Natural killer cell (primary cell): ENCODE measurements around the gene MEGF6. TPM values are rescaled to one million over a fixed set of nuclear protein-coding genes. Genes with fewer than 3 reads are reported as not detected.

ENCODE experiments used
- ATAC-seq, 3 donors: fragments of 150-1000 bp in 2 of 3; fragments of 200-7000 bp in 1 of 3; cut with Tn5 transposase; 1 replicate in 1 of 3; 2 replicates in 2 of 3; pipeline ENCODE4 v1.10.0; 2021; ENCODE audit warnings: mild to moderate bottlenecking in 2 of 3, moderate library complexity in 2 of 3
- DNase-seq, 2 donors: peaks; one replicate each; pipeline versions ENCODE4 v3.0.0 to v3.0.0-alpha.2; 2013 to 2021; ENCODE audit warnings: mixed read lengths in 1 of 2
- H3K27ac ChIP-seq: one replicate; pipeline ENCODE4 v1.5.1; 2013; ENCODE audit warnings: mild to moderate bottlenecking, low read length
- H3K27me3 ChIP-seq: one replicate; pipeline ENCODE4 v1.6.1; 2013; ENCODE audit warnings: low read length; ENCODE audit not compliant: control insufficient read depth, insufficient read depth
- H3K36me3 ChIP-seq: one replicate; pipeline ENCODE4 v1.6.1; 2013; ENCODE audit warnings: low read length; ENCODE audit not compliant: control insufficient read depth, insufficient read depth
- H3K4me1 ChIP-seq: one replicate; pipeline ENCODE4 v1.6.1; 2013; ENCODE audit warnings: low read length; ENCODE audit not compliant: control insufficient read depth, insufficient read depth
- H3K4me3 ChIP-seq: one replicate; pipeline ENCODE4 v1.5.1; 2013; ENCODE audit warnings: low read length
- H3K9me3 ChIP-seq: one replicate; pipeline ENCODE4 v1.6.1; 2013; ENCODE audit warnings: low read length; ENCODE audit not compliant: control insufficient read depth, insufficient read depth
- H3K27ac Mint-ChIP-seq, 2 donors: one replicate each; pipeline ENCODE4 v1.8.0; 2022; ENCODE audit warnings: mild to moderate bottlenecking in 2 of 2, mixed read lengths in 2 of 2, moderate library complexity in 1 of 2
- H3K27me3 Mint-ChIP-seq, 2 donors: one replicate each; pipeline ENCODE4 v1.8.0; 2022; ENCODE audit warnings: low read depth in 2 of 2, mixed read lengths in 2 of 2
- H3K36me3 Mint-ChIP-seq: one replicate; pipeline ENCODE4 v1.8.0; 2022; ENCODE audit warnings: mixed read lengths
- H3K4me1 Mint-ChIP-seq, 2 donors: one replicate each; pipeline ENCODE4 v1.8.0; 2022; ENCODE audit warnings: mixed read lengths in 2 of 2
- H3K4me3 Mint-ChIP-seq: one replicate; pipeline ENCODE4 v1.8.0; 2022; ENCODE audit warnings: mild to moderate bottlenecking, moderate library complexity, mixed read lengths
- H3K9me3 Mint-ChIP-seq, 2 donors: one replicate each; pipeline ENCODE4 v1.8.0; 2022; ENCODE audit warnings: mixed read lengths in 2 of 2
- WGBS: methylation state at CpG from one replicate; pipeline ENCODE4 v1.1.7; 2013; ENCODE audit warnings: missing lambda C conversion rate; ENCODE audit not compliant: insufficient coverage; 5-methylcytosine and 5-hydroxymethylcytosine counted together
- intact Hi-C: fragments of 100-400 bp; cut with micrococcal nuclease; formaldehyde crosslinking; loops from one replicate; pipeline ENCODE4 v1.14.2; 2022
- total RNA-seq, 4 donors: library from RNA; stranded (reverse); fragments of 120-200 nt in 1 of 4; gene quantifications; one replicate each; pipeline versions ENCODE4 v1.2.3 to v1.2.4, GENCODE V29; 2013 to 2022
- TF ChIP-seq, protein P1 (sequence below): fragments of 200-600 bp; IDR thresholded peaks from one replicate; pipeline ENCODE4 v1.8.0; 2022; ENCODE audit warnings: antibody characterized with exemption

MEGF6 gene
- total RNA-seq, 3 donors from 2014 or later (not counting 1 experiment from before 2014, with no cell fraction given), result 3.1 to 15.6 (median 5.1) TPM

GRCh38 chr1:3503525-3503886 is 107.8 kb downstream of the MEGF6 start:
- Histone ChIP-seq H3K27me3 (no peaks in the 10 kb centered on the region), H3K9me3 (no peaks in the 10 kb centered on the region), H3K27ac (no peak overlapping the region), H3K36me3 (no peaks in the 10 kb centered on the region), H3K4me1 (no peaks in the 10 kb centered on the region), H3K4me3 (no peak overlapping the region)
- H3K36me3 Mint-ChIP-seq, result no peaks in the 10 kb centered on the region
- TF ChIP-seq, protein P1, sequence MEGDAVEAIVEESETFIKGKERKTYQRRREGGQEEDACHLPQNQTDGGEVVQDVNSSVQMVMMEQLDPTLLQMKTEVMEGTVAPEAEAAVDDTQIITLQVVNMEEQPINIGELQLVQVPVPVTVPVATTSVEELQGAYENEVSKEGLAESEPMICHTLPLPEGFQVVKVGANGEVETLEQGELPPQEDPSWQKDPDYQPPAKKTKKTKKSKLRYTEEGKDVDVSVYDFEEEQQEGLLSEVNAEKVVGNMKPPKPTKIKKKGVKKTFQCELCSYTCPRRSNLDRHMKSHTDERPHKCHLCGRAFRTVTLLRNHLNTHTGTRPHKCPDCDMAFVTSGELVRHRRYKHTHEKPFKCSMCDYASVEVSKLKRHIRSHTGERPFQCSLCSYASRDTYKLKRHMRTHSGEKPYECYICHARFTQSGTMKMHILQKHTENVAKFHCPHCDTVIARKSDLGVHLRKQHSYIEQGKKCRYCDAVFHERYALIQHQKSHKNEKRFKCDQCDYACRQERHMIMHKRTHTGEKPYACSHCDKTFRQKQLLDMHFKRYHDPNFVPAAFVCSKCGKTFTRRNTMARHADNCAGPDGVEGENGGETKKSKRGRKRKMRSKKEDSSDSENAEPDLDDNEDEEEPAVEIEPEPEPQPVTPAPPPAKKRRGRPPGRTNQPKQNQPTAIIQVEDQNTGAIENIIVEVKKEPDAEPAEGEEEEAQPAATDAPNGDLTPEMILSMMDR, result no peak
- no peak overlapping the region for H3K27ac Mint-ChIP-seq
- intact Hi-C loops, result no loop called here
- no peaks in the 10 kb centered on the region for H3K27me3 Mint-ChIP-seq
- no peak for ATAC-seq
- DNase-seq, result no peak
- H3K4me3 Mint-ChIP-seq, result no peak overlapping the region
- H3K4me1 Mint-ChIP-seq, result no peaks in the 10 kb centered on the region
- 91% methylated on average over 8 of the region's 8 CpGs for WGBS
- H3K9me3 Mint-ChIP-seq, result no peaks in the 10 kb centered on the region

- Histone ChIP-seq H3K36me3 (no peaks in the 10 kb centered on the region), H3K27me3 (no peaks in the 10 kb centered on the region), H3K4me1 (no peaks in the 10 kb centered on the region), H3K4me3 (no peak overlapping the region), H3K9me3 (no peaks in the 10 kb centered on the region), H3K27ac (no peak overlapping the region)
- Mint-ChIP-seq H3K4me1 (no peaks in the 10 kb centered on the region), H3K4me3 (no peak overlapping the region), H3K9me3 (no peaks in the 10 kb centered on the region), H3K36me3 (no peaks in the 10 kb centered on the region), H3K27me3 (no peaks in the 10 kb centered on the region), H3K27ac (no peak overlapping the region)
- TF ChIP-seq, protein P1, result no peak
- no peak for ATAC-seq
- WGBS, result 92% methylated on average over 21 of the region's 22 CpGs
- no peak for DNase-seq
- intact Hi-C loops, result no loop called here
These were observed 108.4 kb downstream of the MEGF6 start for GRCh38 chr1:3502641-3503524.

DNA sequence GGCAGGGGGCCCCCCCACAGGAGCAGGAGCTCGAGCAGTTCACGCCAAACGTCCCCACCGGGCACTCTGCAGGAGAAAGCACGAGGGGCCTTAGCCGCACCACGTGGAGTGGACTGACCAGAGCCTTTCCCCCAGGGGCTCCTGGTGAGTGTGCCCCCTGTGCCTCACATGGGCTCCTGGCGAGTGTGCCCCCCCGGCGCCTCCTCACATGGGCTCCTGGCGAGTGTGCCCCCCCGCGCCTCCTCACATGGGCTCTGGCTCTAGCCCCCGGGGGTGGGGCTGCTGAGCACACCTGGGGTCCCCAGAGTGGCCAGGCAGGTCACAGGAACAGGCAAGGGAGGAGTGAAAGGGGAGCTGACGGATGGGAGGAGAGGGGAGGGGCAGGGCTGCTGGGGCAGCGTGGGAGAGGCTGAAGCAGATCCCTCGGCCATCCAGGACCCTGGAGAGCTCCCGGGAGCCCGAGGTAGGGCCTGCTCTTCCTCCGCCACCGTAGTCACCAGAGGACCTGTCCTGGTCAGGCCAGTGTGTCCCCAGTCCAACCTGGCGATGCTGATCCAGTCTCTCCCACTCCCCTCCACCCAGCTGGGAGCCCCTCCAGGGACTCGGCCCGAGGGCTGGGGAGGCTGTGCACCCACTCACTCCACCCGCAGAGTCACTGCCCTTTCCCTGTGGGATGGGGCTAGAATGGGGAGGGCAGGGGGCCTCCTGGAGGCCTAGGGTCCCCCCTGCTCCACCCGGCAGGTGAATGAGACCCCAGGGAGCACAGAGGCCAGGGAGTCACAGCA is 109.3 kb downstream of the MEGF6 start:
- no peak for ATAC-seq
- Mint-ChIP-seq H3K4me3 (no peak overlapping the region), H3K9me3 (no peaks in the 10 kb centered on the region), H3K36me3 (no peaks in the 10 kb centered on the region), H3K27ac (no peak overlapping the region), H3K27me3 (no peaks in the 10 kb centered on the region), H3K4me1 (no peaks in the 10 kb centered on the region)
- H3K9me3 ChIP-seq, result no peaks in the 10 kb centered on the region
- intact Hi-C loops, result no loop called here
- no peak overlapping the region for H3K4me3 ChIP-seq
- no peaks in the 10 kb centered on the region for H3K36me3 ChIP-seq
- no peak overlapping the region for H3K27ac ChIP-seq
- peak in 1 of 2 donors; percentile 31 for DNase-seq
- H3K4me1 ChIP-seq, result no peaks in the 10 kb centered on the region
- no peaks in the 10 kb centered on the region for H3K27me3 ChIP-seq
- 88% methylated on average over 24 of the region's 26 CpGs for WGBS
- TF ChIP-seq, protein P1, result no peak
